Measurements from ENCODE around the gene PNPLA6. TPM values are rescaled to one million over a fixed set of nuclear protein-coding genes. Genes with fewer than 3 reads are reported as not detected.

Gene PNPLA6
- total and polyA plus RNA-seq, 2 experiments from 2014 or later: 65.0 to 86.6 TPM

DNA sequence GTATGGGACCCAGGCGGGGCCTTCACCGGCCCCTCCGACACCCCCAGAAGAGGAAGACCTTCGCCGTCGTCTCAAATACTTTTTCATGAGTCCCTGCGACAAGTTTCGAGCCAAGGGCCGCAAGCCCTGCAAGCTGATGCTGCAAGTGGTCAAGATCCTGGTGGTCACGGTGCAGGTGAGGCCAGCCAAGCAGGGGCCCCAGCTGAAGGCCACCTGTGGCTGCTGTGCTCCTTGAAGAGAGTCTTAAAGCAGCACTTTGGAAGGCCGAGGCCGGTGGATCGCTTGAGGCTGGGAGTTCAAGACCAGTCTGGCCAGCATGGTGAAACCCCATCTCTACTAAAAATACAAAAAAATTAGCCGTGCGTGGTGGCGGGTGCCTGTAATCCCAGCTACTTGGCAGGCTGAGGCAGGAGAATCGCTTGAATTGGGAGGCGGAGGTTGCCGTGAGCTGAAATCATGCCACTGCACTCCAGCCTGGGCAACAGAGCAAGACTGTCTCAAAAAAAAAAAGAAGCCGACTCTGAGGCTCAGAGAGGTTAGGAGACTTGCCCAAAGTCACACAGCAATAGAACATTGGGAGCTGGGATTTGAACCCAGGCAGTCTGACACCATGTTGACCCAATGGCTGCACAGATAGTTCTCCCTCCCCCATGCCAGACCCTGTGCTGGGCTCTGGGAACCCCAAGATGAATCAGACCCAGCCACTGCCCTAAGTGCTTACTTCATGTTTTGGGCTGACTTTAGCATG, 10.4 kb upstream of the PNPLA6 start:
- in situ Hi-C loops (cut with MboI): no loop called here

DNA sequence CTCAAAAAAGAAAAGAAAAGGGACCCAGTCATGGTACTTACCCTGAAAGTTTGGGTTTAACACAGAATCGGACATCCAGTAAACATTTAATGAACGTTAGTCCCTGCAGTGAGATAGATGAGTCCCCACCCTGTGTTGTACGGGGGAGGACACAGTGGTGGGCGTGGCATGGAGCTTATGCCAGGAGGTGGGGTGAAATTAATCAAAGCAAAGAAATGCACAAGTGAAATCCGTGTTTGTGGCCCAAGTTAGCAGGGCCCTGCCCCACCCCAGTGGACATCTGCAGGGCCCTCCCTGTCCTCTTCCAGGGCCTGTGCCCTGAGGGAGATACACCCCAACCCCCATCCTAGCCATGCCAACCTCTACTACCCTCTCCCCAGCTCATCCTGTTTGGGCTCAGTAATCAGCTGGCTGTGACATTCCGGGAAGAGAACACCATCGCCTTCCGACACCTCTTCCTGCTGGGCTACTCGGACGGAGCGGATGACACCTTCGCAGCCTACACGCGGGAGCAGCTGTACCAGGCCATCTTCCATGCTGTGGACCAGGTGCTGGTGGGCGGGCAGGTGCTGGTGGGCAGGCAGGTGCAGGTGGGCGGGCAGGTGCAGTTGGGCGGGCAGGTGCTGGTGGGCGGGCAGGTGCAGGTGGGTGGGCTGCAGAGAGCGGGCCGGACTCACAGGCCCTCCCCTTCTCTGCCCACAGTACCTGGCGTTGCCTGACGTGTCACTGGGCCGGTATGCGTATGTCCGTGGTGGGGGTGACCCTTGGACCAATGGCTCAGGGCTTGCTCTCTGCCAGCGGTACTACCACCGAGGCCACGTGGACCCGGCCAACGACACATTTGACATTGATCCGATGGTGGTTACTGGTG, 9.2 kb upstream of the PNPLA6 start:
- no peak overlapping the region for H3K4me3 ChIP-seq
- H3K4me2 ChIP-seq (ENCODE audit: unreplicated experiment): no peak overlapping the region
- H4K20me1 ChIP-seq (ENCODE audit: insufficient read depth): no peaks in the 10 kb centered on the region
- peaks cover 21% of the 10 kb centered on the region for H3K79me2 ChIP-seq (ENCODE audit: insufficient read depth)
- TF ChIP-seq EZH2 (IDR thresholded peaks at IDR 0.05; ENCODE audit: insufficient read depth, poor library complexity, severe bottlenecking): no peak
- TF ChIP-seq EZH2phosphoT487 (IDR thresholded peaks at IDR 0.05; ENCODE audit: insufficient read depth, low read depth): no peak
- no peak overlapping the region for H2AFZ ChIP-seq
- no peak overlapping the region for H3K9ac ChIP-seq
- 81 to 84% methylated on average over 28 to 31 of the region's 31 CpGs for WGBS, 2 experiments (ENCODE audit: low coverage in 1 of 2, low lambda C conversion rate in 2 of 2, missing lambda C conversion rate in 2 of 2)
- H3K27me3 ChIP-seq (replicated peaks; ENCODE audit: insufficient read depth): no peaks in the 10 kb centered on the region
- no peaks in the 10 kb centered on the region for H3K36me3 ChIP-seq (ENCODE audit: low read depth)
- H3K9me2 ChIP-seq (ENCODE audit: insufficient read depth): no peaks in the 10 kb centered on the region
- peaks cover 8% of the 10 kb centered on the region for H3K4me1 ChIP-seq (ENCODE audit: insufficient read depth)
- no peak overlapping the region for H3K27ac ChIP-seq
- H3K9me3 ChIP-seq (ENCODE audit: low read depth): no peaks in the 10 kb centered on the region
- no peak for DNase-seq
- in situ Hi-C loops (cut with MboI): no loop called here
- H3F3A ChIP-seq (ENCODE audit: insufficient read depth): no peaks in the 10 kb centered on the region; the same call in 1 of the 2 replicates

More for the DNA sequence above, 10.4 kb upstream of the PNPLA6 start:
- Histone ChIP-seq H3K79me2 (ENCODE audit: insufficient read depth) (peaks cover 21% of the 10 kb centered on the region), H3K9me3 (ENCODE audit: low read depth) (no peaks in the 10 kb centered on the region), H2AFZ (no peak overlapping the region), H3K4me3 (no peak overlapping the region), H3K27me3 (replicated peaks; ENCODE audit: insufficient read depth) (no peaks in the 10 kb centered on the region), H3K4me2 (ENCODE audit: unreplicated experiment) (no peak overlapping the region), H3K4me1 (ENCODE audit: insufficient read depth) (peaks cover 8% of the 10 kb centered on the region), H4K20me1 (ENCODE audit: insufficient read depth) (no peaks in the 10 kb centered on the region), H3K9ac (no peak overlapping the region), H3K9me2 (ENCODE audit: insufficient read depth) (no peaks in the 10 kb centered on the region), H3K36me3 (ENCODE audit: low read depth) (no peaks in the 10 kb centered on the region), H3F3A (ENCODE audit: insufficient read depth) (no peaks in the 10 kb centered on the region; the same call in 1 of the 2 replicates), H3K27ac (no peak overlapping the region)
- DNase-seq: no peak
- 90 to 95% methylated on average over 19 to 20 of the region's 20 CpGs for WGBS, 2 experiments (ENCODE audit: low coverage in 1 of 2, low lambda C conversion rate in 2 of 2, missing lambda C conversion rate in 2 of 2)
- TF ChIP-seq EZH2phosphoT487 (IDR thresholded peaks at IDR 0.05; ENCODE audit: insufficient read depth, low read depth) (no peak), EZH2 (IDR thresholded peaks at IDR 0.05; ENCODE audit: insufficient read depth, poor library complexity, severe bottlenecking) (no peak)

DNA sequence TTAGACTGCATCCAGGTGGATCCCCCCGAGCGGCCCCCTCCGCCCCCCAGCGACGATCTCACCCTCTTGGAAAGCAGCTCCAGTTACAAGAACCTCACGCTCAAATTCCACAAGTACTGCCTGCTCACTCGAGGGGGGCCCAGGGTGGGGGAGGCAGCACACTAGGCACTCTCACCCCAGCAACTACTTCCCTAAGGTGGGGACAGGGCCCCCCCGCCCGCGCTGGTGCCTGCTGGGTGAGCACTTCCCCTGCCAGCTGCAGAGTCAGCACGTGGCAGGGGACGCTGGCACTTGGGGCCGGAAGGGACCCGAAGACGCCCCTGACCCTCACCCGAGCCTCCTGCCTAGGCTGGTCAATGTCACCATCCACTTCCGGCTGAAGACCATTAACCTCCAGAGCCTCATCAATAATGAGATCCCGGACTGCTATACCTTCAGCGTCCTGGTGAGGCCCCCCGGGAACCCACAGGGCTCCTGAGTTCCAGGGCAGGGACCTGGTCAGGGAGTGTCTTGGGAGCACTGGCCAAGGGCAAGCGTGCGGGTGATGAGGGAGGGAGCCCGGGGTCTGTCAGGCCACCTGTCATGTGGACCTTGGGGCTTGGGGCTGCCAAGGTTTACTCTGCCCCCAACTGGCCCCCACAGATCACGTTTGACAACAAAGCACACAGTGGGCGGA, 7.9 kb upstream of the PNPLA6 start:
- Histone ChIP-seq H3K36me3 (ENCODE audit: low read depth) (no peaks in the 10 kb centered on the region), H3K9me3 (ENCODE audit: low read depth) (no peaks in the 10 kb centered on the region), H3K27ac (no peak overlapping the region), H3K4me1 (ENCODE audit: insufficient read depth) (peaks cover 8% of the 10 kb centered on the region), H3K4me2 (ENCODE audit: unreplicated experiment) (no peak overlapping the region), H3K9me2 (ENCODE audit: insufficient read depth) (no peaks in the 10 kb centered on the region), H2AFZ (no peak overlapping the region), H3K9ac (no peak overlapping the region), H3K4me3 (no peak overlapping the region), H4K20me1 (ENCODE audit: insufficient read depth) (no peaks in the 10 kb centered on the region), H3K27me3 (replicated peaks; ENCODE audit: insufficient read depth) (no peaks in the 10 kb centered on the region), H3F3A (ENCODE audit: insufficient read depth) (no peaks in the 10 kb centered on the region), H3K79me2 (ENCODE audit: insufficient read depth) (peaks cover 20% of the 10 kb centered on the region)
- DNase-seq: no peak
- TF ChIP-seq EZH2 (IDR thresholded peaks at IDR 0.05; ENCODE audit: insufficient read depth, poor library complexity, severe bottlenecking) (no peak), EZH2phosphoT487 (IDR thresholded peaks at IDR 0.05; ENCODE audit: insufficient read depth, low read depth) (no peak)
- WGBS, 2 experiments (ENCODE audit: low coverage in 1 of 2, low lambda C conversion rate in 2 of 2, missing lambda C conversion rate in 2 of 2): 81% methylated on average over 21 to 25 of the region's 25 CpGs
- in situ Hi-C loops (cut with MboI): no loop called here

DNA sequence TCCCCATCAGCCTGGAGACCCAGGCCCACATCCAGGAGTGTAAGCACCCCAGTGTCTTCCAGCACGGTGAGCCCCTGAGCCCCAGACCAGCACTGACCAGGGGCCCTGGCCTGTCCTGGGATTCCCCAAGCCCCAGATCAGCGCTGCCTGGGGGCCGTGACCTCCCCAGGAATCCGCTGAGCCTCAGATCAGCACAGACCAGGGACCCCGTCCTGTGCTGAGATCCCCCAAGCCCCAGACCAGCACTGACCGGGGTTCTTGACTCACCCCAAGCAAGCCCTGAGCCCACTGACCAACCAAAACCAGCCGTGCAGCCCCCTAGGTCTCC, 7.4 kb upstream of the PNPLA6 start:
- H3F3A ChIP-seq (ENCODE audit: insufficient read depth): 0 out of 2 replicates have a peak, but pooled peaks cover 5% of the 10 kb centered on the region
- H3K27me3 ChIP-seq (replicated peaks; ENCODE audit: insufficient read depth): no peaks in the 10 kb centered on the region
- no peak for DNase-seq
- no peaks in the 10 kb centered on the region for H3K9me2 ChIP-seq (ENCODE audit: insufficient read depth)
- H3K9me3 ChIP-seq (ENCODE audit: low read depth): no peaks in the 10 kb centered on the region
- TF ChIP-seq EZH2phosphoT487 (IDR thresholded peaks at IDR 0.05; ENCODE audit: insufficient read depth, low read depth): no peak
- TF ChIP-seq EZH2 (IDR thresholded peaks at IDR 0.05; ENCODE audit: insufficient read depth, poor library complexity, severe bottlenecking): no peak
- peaks cover 15% of the 10 kb centered on the region for H3K79me2 ChIP-seq (ENCODE audit: insufficient read depth)
- in situ Hi-C loops (cut with MboI): no loop called here
- H3K4me2 ChIP-seq (ENCODE audit: unreplicated experiment): no peak overlapping the region
- peaks cover 7% of the 10 kb centered on the region for H3K4me1 ChIP-seq (ENCODE audit: insufficient read depth)
- WGBS, 2 experiments (ENCODE audit: low coverage in 1 of 2, low lambda C conversion rate in 2 of 2, missing lambda C conversion rate in 2 of 2): 96 to 97% methylated on average over 7 of the region's 7 CpGs
- H3K4me3 ChIP-seq: no peak overlapping the region
- no peak overlapping the region for H3K9ac ChIP-seq
- H3K27ac ChIP-seq: no peak overlapping the region
- H3K36me3 ChIP-seq (ENCODE audit: low read depth): no peaks in the 10 kb centered on the region
- no peaks in the 10 kb centered on the region for H4K20me1 ChIP-seq (ENCODE audit: insufficient read depth)
- no peak overlapping the region for H2AFZ ChIP-seq

Measured in GM23248 (cell line).